Measurements from ENCODE around the gene GID8.

- TF ChIP-seq ZBTB33 (IDR thresholded peaks at IDR 0.05; ENCODE audit: extremely low read depth, insufficient replicate concordance, low read length) (no peak), ZFX (IDR thresholded peaks at IDR 0.05) (no peak), RAD21 (IDR thresholded peaks at IDR 0.05; ENCODE audit: low read depth) (no peak), YY1 (IDR thresholded peaks at IDR 0.05; ENCODE audit: extremely low read depth, insufficient replicate concordance, low read depth, low read length) (no peak), ZNF274 (IDR thresholded peaks at IDR 0.05; ENCODE audit: low read depth, low read length) (no peak), ELF1 (IDR thresholded peaks at IDR 0.05; ENCODE audit: borderline replicate concordance, low read depth) (no peak), CTCF (IDR thresholded peaks at IDR 0.05 in 2 of 3, conservative IDR thresholded peaks at IDR 0.05 in 1 of 3; ENCODE audit: borderline replicate concordance in 1 of 3, insufficient read depth in 1 of 3, low read depth in 2 of 3, low read length in 2 of 3) (no peak), POLR2A (IDR thresholded peaks at IDR 0.05; ENCODE audit: borderline replicate concordance, extremely low read depth, insufficient read depth, insufficient read length) (no peak), EZH2 (IDR thresholded peaks at IDR 0.05) (no peak), SP1 (IDR thresholded peaks at IDR 0.05; ENCODE audit: low read depth) (no peak), ATF3 (IDR thresholded peaks at IDR 0.05) (no peak), EZH2phosphoT487 (IDR thresholded peaks at IDR 0.05; ENCODE audit: borderline replicate concordance) (no peak)
Measured at GRCh38 chr20:62995898-62996595, 58.1 kb downstream of the GID8 start.
